ENCODE data around the gene ACSM5. TPM values are rescaled to one million over a fixed set of nuclear protein-coding genes. Genes with fewer than 3 reads are reported as not detected.
"Not testable (repeated sequence)": the region's sequence is repeated elsewhere in the genome, so short reads cannot be mapped to it uniquely, and the experiment has no call there.

Gene ACSM5
- total and polyA plus RNA-seq, 2 of the 8 experiments (the other 6 are each of a cell fraction or from before 2014, with no cell fraction given) = not detected

GRCh38 chr16:20440731-20441130, 31.4 kb downstream of the ACSM5 start:
- H3K4me2 ChIP-seq (ENCODE audit: insufficient read depth in 1 of 2, low read depth in 2 of 2, low read length in 2 of 2); H3K4ac ChIP-seq (replicated peaks; ENCODE audit: insufficient read length, low read depth, low read length); H3K9ac ChIP-seq (replicated peaks in 1 of 4; ENCODE audit: extremely low read depth in 1 of 4, low read depth in 3 of 4, low read length in 3 of 4); H2BK5ac ChIP-seq (ENCODE audit: low read depth, low read length); H3K23ac ChIP-seq (ENCODE audit: insufficient read length); DNase-seq (ENCODE audit: low read depth in 1 of 2, low spot score in 2 of 2); H3K56ac ChIP-seq (replicated peaks; ENCODE audit: insufficient read length, low read depth, low read length); H4K5ac ChIP-seq (ENCODE audit: insufficient read length, low read depth, low read length); H2BK20ac ChIP-seq (ENCODE audit: low read length); H3K27me3 ChIP-seq (replicated peaks in 1 of 4; ENCODE audit: control insufficient read depth in 3 of 4, extremely low read depth in 1 of 4, insufficient read depth in 3 of 4, low read length in 3 of 4); H4K8ac ChIP-seq (ENCODE audit: extremely low read depth, insufficient read depth, low read length); H3K79me1 ChIP-seq (ENCODE audit: low read depth, low read length); H4K91ac ChIP-seq (replicated peaks; ENCODE audit: insufficient read length, low read length); POLR2A ChIA-PET (ENCODE audit: partially characterized antibody); H2BK12ac ChIP-seq (ENCODE audit: low read depth, low read length); H3K27ac ChIP-seq (ENCODE audit: low read depth, low read length); H3K14ac ChIP-seq (ENCODE audit: insufficient read length); H2BK120ac ChIP-seq (replicated peaks; ENCODE audit: low read depth, low read length); FAIRE-seq; H3K4me1 ChIP-seq (replicated peaks in 1 of 4; ENCODE audit: control insufficient read depth in 3 of 4, insufficient read depth in 4 of 4, low read length in 3 of 4); H3K9me3 ChIP-seq (ENCODE audit: insufficient read depth in 2 of 2, low read depth in 1 of 2, low read length in 1 of 2); H2AK5ac ChIP-seq (ENCODE audit: low read depth, low read length); H2AFZ ChIP-seq (ENCODE audit: low read length); H3K18ac ChIP-seq (ENCODE audit: extremely low read depth, low read length); H2BK15ac ChIP-seq (ENCODE audit: low read length); CTCF ChIA-PET (ENCODE audit: partially characterized antibody); H3K36me3 ChIP-seq (ENCODE audit: control insufficient read depth in 2 of 4, insufficient read depth in 4 of 4, low read length in 3 of 4); H3K23me2 ChIP-seq (ENCODE audit: low read depth, low read length); H3K79me2 ChIP-seq (ENCODE audit: control insufficient read depth in 1 of 2, insufficient read depth in 2 of 2, low read length in 2 of 2); H4K20me1 ChIP-seq (replicated peaks in 1 of 2; ENCODE audit: control insufficient read depth in 1 of 2, insufficient read depth in 2 of 2, low read length in 2 of 2); H3K4me3 ChIP-seq (ENCODE audit: extremely low read depth in 1 of 4, insufficient read depth in 2 of 4, low read depth in 3 of 4, low read length in 4 of 4): not testable (repeated sequence)
- 81% methylated on average over 1 of the region's 1 CpG; no CpG with 5 or more reads in 1 of the 2 experiments for WGBS, 2 experiments (ENCODE audit: extremely low coverage in 1 of 2, insufficient coverage in 1 of 2, insufficient read length in 1 of 2, insufficient replicate concordance in 2 of 2, low coverage in 1 of 2, low lambda C conversion rate in 2 of 2, missing lambda C conversion rate in 1 of 2)
